HepG2 (cell line): ENCODE measurements around the gene ABCG1. TPM values are rescaled to one million over a fixed set of nuclear protein-coding genes. Genes with fewer than 3 reads are reported as not detected.

Experiments
- ATAC-seq: fragments of 200-7000 bp; cut with Tn5 transposase; 3 replicates; pipeline ENCODE4 v1.9.1; 2020; ENCODE audit warnings: mild to moderate bottlenecking, moderate library complexity
- BruUV-seq: library from RNA; stranded (reverse); fragments of 400-500 nt; replicated peaks from 2 replicates; lab custom pipeline; 2021; lab: Mats Ljungman, UMichigan
- CTCF ChIA-PET: fragments of 300-600 bp; formaldehyde crosslinking; extraction: SDS; loops from one replicate; lab custom pipeline; 2021; ENCODE audit warnings: low total read pairs, inconsistent platforms, low intra/inter-chr PET ratio; lab: Yijun Ruan, JAX
- POLR2A ChIA-PET: fragments of 350-600 bp; sonication (Branson Sonifier 250); formaldehyde crosslinking; loops from one replicate; lab custom pipeline; 2020; ENCODE audit warnings: antibody characterized with exemption, inconsistent platforms; lab: Yijun Ruan, JAX
- DNase-seq: peaks from one replicate; pipeline ENCODE4 v3.0.0-alpha.2; 2015; ENCODE audit warnings: low spot score
- FAIRE-seq: peaks from 3 replicates; lab custom pipeline; 2011; peaks lifted over from hg19 to GRCh38; lab: Jason Lieb, UNC
- H2AFZ ChIP-seq: one replicate; pipeline ENCODE4 v1.6.1; 2011; ENCODE audit warnings: low read length, inconsistent platforms
- H3K27ac ChIP-seq: fragments of 300-600 bp; 3 replicates; pipeline ENCODE4 v1.8.0; 2011; ENCODE audit warnings: mixed run types, mild to moderate bottlenecking, mixed read lengths, low read length, inconsistent platforms; ENCODE audit not compliant: insufficient read depth; ENCODE audit errors: extremely low read length
- H3K27me3 ChIP-seq, 2 experiments: fragments of 200-600 bp in 1 of 2; 2 replicates in 1 of 2; 3 replicates in 1 of 2; pipeline versions ENCODE4 v1.6.0 to v1.8.0; 2011; ENCODE audit warnings: low read length in 2 of 2, mild to moderate bottlenecking in 2 of 2, moderate library complexity in 2 of 2, inconsistent platforms in 1 of 2; ENCODE audit not compliant: insufficient read depth in 2 of 2, control insufficient read depth in 1 of 2
- H3K36me3 ChIP-seq, 2 experiments: fragments of 200-600 bp in 1 of 2; replicated peaks in 1 of 2; 2 replicates in 1 of 2; 3 replicates in 1 of 2; pipeline versions ENCODE4 v1.5.1 to v1.8.0; 2011; ENCODE audit warnings: low read length in 2 of 2, inconsistent platforms in 1 of 2; ENCODE audit not compliant: insufficient read depth in 2 of 2, control insufficient read depth in 1 of 2
- H3K4me1 ChIP-seq: 2 replicates; pipeline ENCODE4 v1.5.1; 2012; ENCODE audit warnings: low read length, inconsistent platforms; ENCODE audit not compliant: insufficient read depth
- H3K4me2 ChIP-seq: 2 replicates; pipeline ENCODE4 v1.6.0; 2011; ENCODE audit warnings: low read depth, low read length, inconsistent platforms
- H3K4me3 ChIP-seq, 3 experiments: fragments of 200-600 bp in 1 of 3; sonication (generic), shearing (Covaris generic) in 1 of 3; replicated peaks in 1 of 3; 2 replicates each; pipeline ENCODE4 v1.5.1; 2011 to 2016; ENCODE audit warnings: low read length in 3 of 3, inconsistent platforms in 2 of 3, low read depth in 2 of 3, mild to moderate bottlenecking in 2 of 3, control low read depth in 1 of 3, mixed read lengths in 1 of 3; ENCODE audit not compliant: insufficient read depth in 1 of 3
- H3K79me2 ChIP-seq: one replicate; pipeline ENCODE4 v1.6.1; 2011; ENCODE audit warnings: low read length, inconsistent platforms; ENCODE audit not compliant: insufficient read depth
- H3K9ac ChIP-seq: 2 replicates; pipeline ENCODE4 v1.6.0; 2011; ENCODE audit warnings: mild to moderate bottlenecking, low read depth, low read length, inconsistent platforms; ENCODE audit not compliant: insufficient read depth
- H3K9me3 ChIP-seq: 2 replicates; pipeline ENCODE4 v1.5.1; 2012; ENCODE audit warnings: mild to moderate bottlenecking, low read length
- H4K20me1 ChIP-seq: 2 replicates; pipeline ENCODE4 v1.6.0; 2011; ENCODE audit warnings: inconsistent platforms, mild to moderate bottlenecking, low read length, moderate library complexity; ENCODE audit not compliant: insufficient read depth
- BCL6 ChIP-seq: IDR thresholded peaks from 2 replicates; pipeline ENCODE4 v1.6.1; 2016; ENCODE audit warnings: missing genetic modification reagents, missing compliant biosample characterization
- CBFB ChIP-seq: sonication (generic); formaldehyde crosslinking; IDR thresholded peaks from 2 replicates; pipeline ENCODE4 v1.4.0; 2020; ENCODE audit warnings: missing genetic modification reagents
- MED13 ChIP-seq: sonication (generic); formaldehyde crosslinking; IDR thresholded peaks from 2 replicates; pipeline ENCODE4 v1.5.0; 2020; ENCODE audit warnings: missing genetic modification reagents
- MXD3 ChIP-seq: IDR thresholded peaks from 2 replicates; pipeline ENCODE4 v1.6.1; 2016; ENCODE audit warnings: mild to moderate bottlenecking, missing biosample characterization, missing genetic modification reagents
- NR2C2 ChIP-seq: sonication (generic); formaldehyde crosslinking; IDR thresholded peaks from 2 replicates; pipeline ENCODE4 v1.4.0; 2020; ENCODE audit warnings: missing genetic modification reagents, mild to moderate bottlenecking, moderate library complexity, borderline replicate concordance
- NR2F2 ChIP-seq: IDR thresholded peaks from 2 replicates; pipeline ENCODE4 v1.6.1; 2012; ENCODE audit warnings: low read depth, inconsistent platforms, borderline replicate concordance
- RXRB ChIP-seq: IDR thresholded peaks from 2 replicates; pipeline ENCODE4 v1.6.1; 2016; ENCODE audit warnings: borderline replicate concordance, missing genetic modification reagents, missing compliant biosample characterization
- SETDB1 ChIP-seq: sonication (generic); formaldehyde crosslinking; IDR thresholded peaks from 2 replicates; pipeline ENCODE4 v1.5.1; 2020; ENCODE audit warnings: missing genetic modification reagents, mild to moderate bottlenecking, borderline replicate concordance
- SIX4 ChIP-seq: sonication (generic); formaldehyde crosslinking; IDR thresholded peaks from 2 replicates; pipeline ENCODE4 v1.4.0; 2020; ENCODE audit warnings: missing genetic modification reagents
- SMAD9 ChIP-seq: sonication (generic); formaldehyde crosslinking; IDR thresholded peaks from 2 replicates; pipeline ENCODE4 v1.5.1; 2020; ENCODE audit warnings: mild to moderate bottlenecking, missing genetic modification reagents
- ZNF18 ChIP-seq: sonication (generic); formaldehyde crosslinking; IDR thresholded peaks from 2 replicates; pipeline ENCODE4 v1.8.0; 2022; ENCODE audit warnings: mild to moderate bottlenecking, missing genetic modification reagents; ENCODE audit not compliant: insufficient replicate concordance
- ZNF274 ChIP-seq: sonication (generic); formaldehyde crosslinking; IDR thresholded peaks from 2 replicates; pipeline ENCODE4 v1.5.1; 2020; ENCODE audit warnings: mild to moderate bottlenecking, missing genetic modification reagents
- ZNF33B ChIP-seq: sonication (generic); formaldehyde crosslinking; IDR thresholded peaks from 2 replicates; pipeline ENCODE4 v1.5.1; 2020; ENCODE audit warnings: mild to moderate bottlenecking, missing genetic modification reagents
- ZNF615 ChIP-seq: sonication (generic); formaldehyde crosslinking; IDR thresholded peaks from 2 replicates; pipeline ENCODE4 v1.5.0; 2020; ENCODE audit warnings: mild to moderate bottlenecking, missing genetic modification reagents, borderline replicate concordance
- ZNF737 ChIP-seq: sonication (generic); formaldehyde crosslinking; IDR thresholded peaks from 2 replicates; pipeline ENCODE4 v1.5.0; 2020; ENCODE audit warnings: missing genetic modification reagents, mild to moderate bottlenecking, borderline replicate concordance
- ZNF792 ChIP-seq: IDR thresholded peaks from 2 replicates; pipeline ENCODE4 v1.6.1; 2016
- WGBS: methylation state at CpG from one replicate; pipeline ENCODE4 v1.1.6; 2017; ENCODE audit warnings: low lambda C conversion rate; 5-methylcytosine and 5-hydroxymethylcytosine counted together
- in situ Hi-C: cut with HindIII; loops from 2 replicates; pipeline ENCODE4 v1.10.0; 2017; ENCODE audit warnings: low pct_unique_long_range_greater_than_20kb; ENCODE audit not compliant: extremely low pct_ligation_motif_present
- intact Hi-C: fragments of 100-400 bp; cut with micrococcal nuclease; formaldehyde crosslinking; loops from one replicate; pipeline ENCODE4 v1.10.0; 2022; ENCODE audit not compliant: unreplicated experiment
- polyA plus RNA-seq, 8 experiments: library from polyadenylated mRNA; depleted of rRNA in 3 of 8; stranded (reverse) in 7 of 8; unstranded in 1 of 8; fragments of >200 nt; fragmentation: Illumina TruSeq in 4 of 8; extraction: Trizol in 4 of 8; gene quantifications; 2 replicates each; pipeline versions ENCODE4 v1.2.1 to v1.2.3, GENCODE V29; 2011 to 2016; ENCODE audit warnings: low read depth in 4 of 8, missing spikeins in 1 of 8, mixed read lengths in 1 of 8; ENCODE audit not compliant: insufficient read depth in 1 of 8
- total RNA-seq, 5 experiments: library from RNA; depleted of rRNA; stranded (reverse); fragments of >200 nt; fragmentation: Illumina TruSeq; extraction: Trizol; gene quantifications; 2 replicates each; pipeline ENCODE4 v1.2.3, GENCODE V29; 2016; ENCODE audit warnings: low read depth in 1 of 5

Gene ABCG1
- total and polyA plus RNA-seq, 2 of the 13 experiments (the other 11 are each of a cell fraction or from before 2014, with no cell fraction given): 0.04 TPM; not detected in 1

GRCh38 chr21:42237161-42237560, 18.2 kb downstream of the ABCG1 start:
- intact Hi-C loops (no loop called here), in situ Hi-C loops (no loop called here)
- no peaks in the 10 kb centered on the region for H4K20me1 ChIP-seq
- ChIA-PET CTCF (no interaction called here), POLR2A (no interaction called here)
- no peaks in the 10 kb centered on the region for H3K79me2 ChIP-seq
- peaks cover 0 to 53% of the 10 kb centered on the region in 2 experiments; a peak in 4 of 5 replicates for H3K27me3 ChIP-seq
- WGBS: 40% methylated on average over 5 of the region's 5 CpGs
- ATAC-seq (no peak), FAIRE-seq (no peak), DNase-seq (no peak)
- H3K4me1 ChIP-seq: peaks cover 35% of the 10 kb centered on the region
- no TSS peak for BruUV-seq
- H2AFZ ChIP-seq: no peak overlapping the region
- no peaks in the 10 kb centered on the region for H3K9me3 ChIP-seq
- no peak overlapping the region for H3K9ac ChIP-seq
- no peak overlapping the region for H3K4me2 ChIP-seq
- no peak overlapping the region for H3K4me3 ChIP-seq
- TF ChIP-seq SETDB1 (CRISPR knock-in tag): no peak
- no peak for TF ChIP-seq CBFB (CRISPR knock-in tag)
- no peak for TF ChIP-seq ZNF18 (CRISPR knock-in tag)
- TF ChIP-seq SMAD9 (CRISPR knock-in tag): no peak
- no peak for TF ChIP-seq BCL6 (CRISPR knock-in tag)
- TF ChIP-seq NR2C2: no peak
- no peak for TF ChIP-seq ZNF792
- no peak for TF ChIP-seq ZNF274 (CRISPR knock-in tag)
- no peak for TF ChIP-seq ZNF33B (CRISPR knock-in tag)
- TF ChIP-seq ZNF615: no peak
- TF ChIP-seq MED13 (CRISPR knock-in tag): no peak
- TF ChIP-seq RXRB (CRISPR knock-in tag): no peak
- no peak for TF ChIP-seq SIX4
- TF ChIP-seq NR2F2: no peak
- no peak for TF ChIP-seq MXD3 (CRISPR knock-in tag)
- TF ChIP-seq ZNF737 (CRISPR knock-in tag): no peak
- no peak overlapping the region for H3K27ac ChIP-seq
- no peaks in the 10 kb centered on the region for H3K36me3 ChIP-seq
